Motor neuron (in vitro differentiated cells): ENCODE results near the gene SOBP. TPM values are rescaled to one million over a fixed set of nuclear protein-coding genes. Genes with fewer than 3 reads are reported as not detected.

Source experiments
- ATAC-seq, 8 experiments: fragments of 200-7000 bp; cut with Tn5 transposase; replicated peaks in 6 of 8; 2 replicates each; pipeline ENCODE4 v1.8.0; 2021; ENCODE audit warnings: mild to moderate bottlenecking in 8 of 8, moderate library complexity in 8 of 8
- H3K27ac ChIP-seq, 2 donors: fragments of 250-450 bp; sonication (Bioruptor Pico); 2 replicates each; pipeline ENCODE4 v1.9.0; 2021; ENCODE audit warnings: antibody characterized with exemption in 2 of 2, mild to moderate bottlenecking in 2 of 2, moderate library complexity in 1 of 2
- H3K4me1 ChIP-seq, 2 donors: fragments of 250-450 bp; sonication (Bioruptor Pico); replicated peaks in 1 of 2; 2 replicates each; pipeline ENCODE4 v1.6.1; 2021; ENCODE audit warnings: antibody characterized with exemption in 2 of 2, mild to moderate bottlenecking in 2 of 2, moderate library complexity in 1 of 2
- H3K4me3 ChIP-seq, 5 donors: fragments of 250-450 bp; sonication (Bioruptor Pico); 2 replicates each; pipeline ENCODE4 v1.9.0; 2021; ENCODE audit warnings: antibody characterized with exemption in 5 of 5, mild to moderate bottlenecking in 5 of 5, moderate library complexity in 4 of 5
- WGBS, 10 experiments: fragments of 450-650 bp; shearing (Covaris generic); methylation state at CpG; one replicate each; pipeline ENCODE4 v1.0.0; 2022; 5-methylcytosine and 5-hydroxymethylcytosine counted together
- in situ Hi-C, 9 experiments: fragments of 400-800 bp; cut with MboI; loops; one replicate each; pipeline ENCODE4 v1.15.0; 2021; ENCODE audit warnings: low sequenced_read_pairs in 9 of 9, low pct_unique_long_range_greater_than_20kb in 2 of 9; ENCODE audit not compliant: unreplicated experiment in 9 of 9
- total RNA-seq, 8 experiments: library from RNA; unstranded; fragments of 300-600 nt; gene quantifications; 2 replicates each; pipeline versions ENCODE4 v1.2.3 to v1.2.4, GENCODE V29; 2022

SOBP gene
- total RNA-seq, 8 experiments from 2014 or later = 1.2 to 42.5 (median 9.6) TPM

GRCh38 chr6:107589934-107590333 lies 100.0 kb downstream of the SOBP start:
- WGBS, 10 experiments = 50 to 100% (median 75%) methylated on average over 1 to 2 of the region's 2 CpGs; no CpG with 5 or more reads in 3 of the 10 experiments
- H3K4me3 ChIP-seq = no peak overlapping the region
- in situ Hi-C loops = no loop called here
- H3K4me1 ChIP-seq = peaks cover 36 to 37% of the 10 kb centered on the region in 2 donors
- ATAC-seq = no peak
- H3K27ac ChIP-seq = no peak overlapping the region

GRCh38 chr6:107590378-107590777 lies 100.5 kb downstream of the SOBP start:
- in situ Hi-C loops = no loop called here
- H3K4me1 ChIP-seq = peaks cover 33 to 34% of the 10 kb centered on the region in 2 donors
- H3K4me3 ChIP-seq = no peak overlapping the region
- H3K27ac ChIP-seq = no peak overlapping the region
- peak in 1 of 8 experiments; percentile 29 for ATAC-seq
- WGBS, 10 experiments = 0 to 60% (median 14%) methylated on average over 1 of the region's 1 CpG; no CpG with 5 or more reads in 6 of the 10 experiments

- no peak overlapping the region for H3K27ac ChIP-seq
- in situ Hi-C loops = no loop called here
- 60 to 100% (median 86%) methylated on average over 1 of the region's 1 CpG; no CpG with 5 or more reads in 3 of the 10 experiments for WGBS, 10 experiments
- no peak overlapping the region for H3K4me3 ChIP-seq
- no peak for ATAC-seq
- H3K4me1 ChIP-seq = peaks cover 24 to 33% of the 10 kb centered on the region in 2 donors
Measured at GRCh38 chr6:107591346-107591745, 101.4 kb downstream of the SOBP start.

DNA sequence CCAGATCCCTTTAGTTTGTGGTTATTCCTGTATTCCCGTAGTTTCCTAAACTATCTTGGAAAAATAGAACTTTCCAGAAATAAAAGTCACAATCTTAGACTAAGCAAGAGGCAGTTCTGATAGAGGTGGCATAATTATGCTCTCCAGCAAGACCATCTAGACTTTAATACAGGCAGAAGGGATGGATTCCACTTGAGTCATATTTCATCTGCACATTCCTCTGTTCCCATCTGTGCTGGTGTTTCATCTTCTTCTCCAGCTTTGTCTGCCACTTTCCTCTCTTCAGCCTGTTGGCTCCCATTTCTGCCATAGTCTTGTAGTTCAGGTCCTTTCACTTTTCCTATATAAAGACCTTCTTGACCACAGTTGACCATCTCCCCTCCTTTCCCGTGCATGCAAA lies 102.9 kb downstream of the SOBP start:
- ATAC-seq = peak in 4 of 8 experiments; percentile 6 to 65 (median 36)
- Histone ChIP-seq H3K27ac (no peak overlapping the region), H3K4me1 (peaks cover 24 to 29% of the 10 kb centered on the region in 2 donors), H3K4me3 (no peak overlapping the region)
- in situ Hi-C loops = no loop called here
- 0 to 100% (median 71%) methylated on average over 1 to 2 of the region's 2 CpGs for WGBS, 10 experiments

DNA sequence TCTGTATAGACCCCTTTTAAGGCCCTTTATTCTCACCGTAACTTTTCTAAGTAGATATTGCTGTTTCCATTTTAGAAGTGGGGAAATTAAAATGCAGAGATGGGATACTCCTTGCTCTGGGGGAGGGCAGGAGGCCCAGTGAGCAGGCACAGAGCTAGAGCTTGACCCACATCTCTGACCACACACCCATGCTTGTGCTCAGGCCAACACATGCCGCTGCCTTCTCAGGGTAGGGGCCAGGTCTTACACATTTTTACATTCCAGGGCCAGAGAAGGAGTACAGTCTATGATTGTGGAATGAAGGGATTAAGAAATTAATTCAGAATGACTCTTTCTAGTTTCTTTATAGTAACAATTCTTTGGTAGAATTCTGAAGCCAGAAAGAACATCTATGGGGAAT lies 104.8 kb downstream of the SOBP start:
- no peak for ATAC-seq
- H3K4me3 ChIP-seq = no peak overlapping the region
- 0 to 100% (median 80%) methylated on average over 1 to 2 of the region's 2 CpGs; no CpG with 5 or more reads in 3 of the 10 experiments for WGBS, 10 experiments
- H3K27ac ChIP-seq = no peak overlapping the region
- in situ Hi-C loops = no loop called here
- peaks cover 17 to 19% of the 10 kb centered on the region in 2 donors for H3K4me1 ChIP-seq

DNA sequence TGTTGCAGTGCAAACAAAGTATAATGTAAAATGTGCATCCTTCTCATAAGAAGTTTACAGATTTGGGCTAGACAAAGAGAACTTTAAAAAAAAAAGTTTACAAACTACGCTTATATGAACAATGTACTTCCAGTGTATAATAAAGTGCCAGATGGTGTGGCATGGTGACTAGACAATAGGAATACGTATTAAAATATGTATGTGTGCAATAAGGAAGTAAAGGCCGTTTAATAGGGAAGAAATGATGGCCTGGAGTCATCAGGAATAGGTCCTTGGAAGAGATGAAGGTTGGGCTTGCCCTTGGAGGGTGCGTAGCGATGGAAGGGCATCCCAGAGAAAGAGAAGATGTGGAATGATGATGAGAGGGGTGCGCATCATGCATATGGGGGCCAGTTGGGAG lies 108.2 kb downstream of the SOBP start:
- Histone ChIP-seq H3K4me3 (no peak overlapping the region), H3K27ac (no peak overlapping the region), H3K4me1 (peaks cover 14 to 30% of the 10 kb centered on the region in 2 donors)
- ATAC-seq = no peak
- WGBS, 10 experiments = 69 to 100% (median 96%) methylated on average over 2 to 6 of the region's 6 CpGs; no CpG with 5 or more reads in 2 of the 10 experiments
- in situ Hi-C loops = no loop called here

GRCh38 chr6:107599043-107599442 lies 109.1 kb downstream of the SOBP start:
- no peak overlapping the region for H3K27ac ChIP-seq
- ATAC-seq = no peak
- WGBS, 10 experiments = 82 to 100% (median 92%) methylated on average over 3 to 4 of the region's 4 CpGs
- in situ Hi-C loops = no loop called here
- H3K4me3 ChIP-seq = no peak overlapping the region
- H3K4me1 ChIP-seq = peaks cover 16 to 32% of the 10 kb centered on the region in 2 donors

- peak in 3 of 8 experiments; percentile 36 to 86 (median 59) for ATAC-seq
- Histone ChIP-seq H3K4me1 (peaks cover 16 to 32% of the 10 kb centered on the region in 2 donors), H3K27ac (no peak overlapping the region), H3K4me3 (no peak overlapping the region)
- in situ Hi-C loops = loop anchor here in 1 of 9 experiments (25.0 kb wide), 1 partner anchor 113 kb away; the partner anchor contains the start of gene SOBP
- WGBS, 10 experiments = 70 to 96% (median 75%) methylated on average over 3 to 5 of the region's 5 CpGs; no CpG with 5 or more reads in 3 of the 10 experiments
Measured at GRCh38 chr6:107600121-107600520, 110.2 kb downstream of the SOBP start.

DNA sequence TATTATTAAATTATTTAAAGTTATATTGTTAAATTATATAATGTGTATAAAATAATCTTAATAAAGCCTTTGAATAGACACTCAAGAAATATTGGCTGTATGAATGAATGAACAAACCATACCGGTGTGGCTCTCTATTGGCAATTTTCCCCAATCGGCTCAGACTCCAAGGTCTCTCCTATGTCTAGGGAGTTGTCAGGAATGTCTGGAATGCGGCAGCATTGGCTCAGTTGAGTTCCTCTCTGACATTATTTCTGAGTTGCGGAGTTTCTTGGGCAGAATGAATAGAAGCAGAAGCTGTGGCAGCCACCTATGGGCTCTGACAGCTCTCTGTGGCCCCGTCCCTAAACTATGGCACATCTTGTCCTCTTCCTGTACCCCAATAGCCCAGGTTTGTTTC lies 111.0 kb downstream of the SOBP start:
- in situ Hi-C loops = loop anchor here in 1 of 9 experiments (25.0 kb wide), 1 partner anchor 114 kb away; the partner anchor contains the start of gene SOBP
- WGBS, 10 experiments = 34 to 92% (median 50%) methylated on average over 1 to 5 of the region's 5 CpGs; no CpG with 5 or more reads in 2 of the 10 experiments
- ATAC-seq = peak in 3 of 8 experiments; percentile 18 to 74 (median 68)
- H3K4me1 ChIP-seq = peaks cover 16 to 26% of the 10 kb centered on the region in 2 donors
- H3K4me3 ChIP-seq = no peak overlapping the region
- H3K27ac ChIP-seq = no peak overlapping the region

GRCh38 chr6:107601406-107601805 lies 111.5 kb downstream of the SOBP start:
- ATAC-seq = no peak
- H3K4me1 ChIP-seq = peaks cover 16 to 21% of the 10 kb centered on the region in 2 donors
- no peak overlapping the region for H3K27ac ChIP-seq
- no peak overlapping the region for H3K4me3 ChIP-seq
- in situ Hi-C loops = loop anchor here in 1 of 9 experiments (25.0 kb wide), 1 partner anchor 114 kb away; the partner anchor contains the start of gene SOBP
- WGBS, 10 experiments = 83 to 100% (median 90%) methylated on average over 2 to 3 of the region's 3 CpGs; no CpG with 5 or more reads in 1 of the 10 experiments

- Histone ChIP-seq H3K4me3 (no peak overlapping the region), H3K4me1 (peaks cover 16 to 20% of the 10 kb centered on the region in 2 donors), H3K27ac (no peak overlapping the region)
- 50 to 94% (median 71%) methylated on average over 2 to 5 of the region's 5 CpGs for WGBS, 10 experiments
- ATAC-seq = no peak
- in situ Hi-C loops = loop anchor here in 1 of 9 experiments (25.0 kb wide), 1 partner anchor 115 kb away; the partner anchor contains the start of gene SOBP
Measured at GRCh38 chr6:107602321-107603005, 112.5 kb downstream of the SOBP start.

DNA sequence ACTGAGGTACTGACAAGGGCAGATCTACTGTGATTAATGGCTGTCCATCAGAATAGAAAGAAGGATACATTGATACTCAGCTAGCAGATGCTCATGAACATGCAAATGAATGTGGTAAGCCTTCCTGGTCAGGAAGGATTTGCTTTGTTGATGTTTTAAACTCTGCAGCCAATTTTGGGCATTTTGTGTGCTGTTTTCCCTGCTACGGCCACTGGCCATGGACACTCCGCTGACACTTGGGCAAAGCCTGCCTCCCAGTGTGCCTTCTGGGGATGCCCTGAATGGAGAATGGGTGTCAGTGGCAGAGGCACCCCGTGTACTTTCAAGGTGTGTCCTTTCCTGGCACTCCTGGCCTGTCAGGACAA lies 113.1 kb downstream of the SOBP start:
- peaks cover 16 to 20% of the 10 kb centered on the region in 2 donors for H3K4me1 ChIP-seq
- 67 to 92% (median 82%) methylated on average over 1 to 3 of the region's 3 CpGs; no CpG with 5 or more reads in 5 of the 10 experiments for WGBS, 10 experiments
- ATAC-seq = peak in 5 of 8 experiments; percentile 22 to 53 (median 40)
- no peak overlapping the region for H3K4me3 ChIP-seq
- in situ Hi-C loops = loop anchor here in 1 of 9 experiments (25.0 kb wide), 1 partner anchor 116 kb away; the partner anchor contains the start of gene SOBP
- no peak overlapping the region for H3K27ac ChIP-seq

DNA sequence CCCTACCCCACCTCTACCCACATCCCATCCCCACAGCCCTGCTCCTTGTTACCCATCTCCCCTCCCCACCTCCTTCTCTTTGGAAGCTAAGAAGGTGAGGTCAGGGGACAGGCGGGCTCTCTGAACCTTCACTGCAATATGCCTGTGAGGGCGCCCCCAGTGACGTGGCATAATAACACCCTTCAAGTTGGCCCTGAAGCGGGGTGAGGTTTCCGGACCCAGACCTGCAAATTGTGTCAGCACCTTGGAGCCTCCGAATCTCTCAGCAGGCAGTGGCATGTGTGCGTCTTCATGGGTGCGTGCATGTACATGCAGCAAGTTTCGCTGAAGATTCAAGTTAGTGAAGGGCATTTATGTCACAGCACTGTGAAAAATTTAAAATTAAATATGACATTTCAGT lies 114.6 kb downstream of the SOBP start:
- H3K4me1 ChIP-seq = peaks cover 16 to 20% of the 10 kb centered on the region in 2 donors
- no peak overlapping the region for H3K4me3 ChIP-seq
- in situ Hi-C loops = loop anchor here in 1 of 9 experiments (25.0 kb wide), 1 partner anchor 117 kb away; the partner anchor contains the start of gene SOBP
- H3K27ac ChIP-seq = no peak overlapping the region
- no peak for ATAC-seq
- 92 to 100% (median 97%) methylated on average over 1 to 8 of the region's 9 CpGs; no CpG with 5 or more reads in 5 of the 10 experiments for WGBS, 10 experiments
